GM18498 (cell line): ENCODE data around the gene GPR158.

Experiments used
- ATAC-seq: cut with Tn5 transposase; IDR thresholded peaks from one replicate; pipeline ENCODE4 v1.9.1; 2021; ENCODE audit warnings: mild to moderate bottlenecking, moderate library complexity; ENCODE audit not compliant: unreplicated experiment

GPR158 gene

DNA sequence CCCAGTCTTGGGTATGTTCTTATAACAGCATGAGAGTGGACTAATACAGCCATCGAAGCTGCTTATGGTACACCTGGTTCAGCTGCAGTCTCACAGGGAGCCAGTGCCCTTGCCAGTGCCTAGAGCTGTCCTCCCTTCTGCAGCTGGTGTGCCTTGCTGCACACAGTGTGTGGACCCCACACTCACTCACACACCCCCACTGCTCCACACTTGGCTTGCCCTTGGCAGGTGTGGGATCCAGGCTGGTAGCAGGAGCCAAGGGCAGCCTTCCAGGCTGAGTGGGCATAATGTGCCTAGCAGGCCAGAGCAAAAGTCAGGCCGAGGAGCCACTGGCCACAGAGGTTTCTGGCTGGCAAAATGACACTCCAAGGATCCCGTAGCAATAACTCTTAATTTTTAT, 217.3 kb downstream of the GPR158 start:
- no peak for ATAC-seq

DNA sequence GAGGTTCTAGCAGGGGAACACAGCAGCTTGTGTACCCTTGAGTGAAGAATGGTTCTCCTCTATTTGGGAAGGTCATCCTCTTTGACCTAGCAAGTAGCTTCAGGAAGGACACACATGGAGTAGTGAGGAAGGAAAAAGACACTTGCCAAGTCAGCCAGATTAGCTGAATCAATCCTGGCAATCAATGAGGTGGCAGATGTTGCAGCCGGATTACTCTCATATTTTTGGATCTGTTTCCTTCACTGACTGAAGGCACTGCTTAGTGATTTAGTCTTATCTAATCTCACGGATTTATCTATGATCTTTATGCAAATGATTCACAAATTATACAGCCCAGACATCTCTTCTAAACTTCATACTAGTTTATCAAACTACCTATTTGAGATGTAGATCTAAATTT, 218.8 kb downstream of the GPR158 start:
- ATAC-seq = no peak

DNA sequence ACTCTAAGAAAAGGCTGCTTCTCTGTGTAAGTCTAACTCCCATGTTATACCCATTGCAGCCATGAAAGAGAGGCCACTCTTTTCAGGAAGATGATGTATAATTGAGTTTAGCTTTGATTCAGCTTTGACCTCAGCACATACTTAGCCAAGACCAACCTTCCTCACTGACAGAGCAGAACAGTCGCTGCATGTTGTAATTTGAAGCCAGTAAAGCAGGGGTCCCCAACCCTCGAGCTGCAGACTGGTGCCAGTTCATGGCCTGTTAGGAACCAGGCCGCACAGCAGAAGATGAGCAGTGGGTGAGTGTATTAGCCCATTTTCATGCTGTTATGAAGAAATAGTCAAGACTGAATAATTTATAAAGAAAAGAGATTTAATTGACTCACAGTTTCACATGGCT, 223.9 kb downstream of the GPR158 start:
- no peak for ATAC-seq

DNA sequence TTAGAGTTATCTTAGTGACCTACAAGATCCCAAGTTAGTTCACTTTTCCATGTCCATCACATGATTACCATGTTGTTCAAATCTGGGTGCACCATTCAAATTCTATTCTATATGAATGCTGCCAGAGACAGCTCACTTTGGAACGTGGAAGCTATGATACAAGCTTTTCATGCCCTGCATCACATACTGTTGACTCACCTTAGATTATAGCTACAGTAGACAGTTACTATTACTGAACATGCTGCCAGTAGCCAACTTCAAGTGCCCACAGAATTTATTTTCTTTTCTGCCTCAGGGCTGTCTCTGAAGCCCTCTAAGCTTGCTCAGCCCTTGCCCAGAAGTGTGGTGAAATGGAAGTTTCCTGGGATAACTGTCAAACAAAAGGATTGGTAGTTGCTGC, 231.1 kb downstream of the GPR158 start:
- ATAC-seq = no peak

DNA sequence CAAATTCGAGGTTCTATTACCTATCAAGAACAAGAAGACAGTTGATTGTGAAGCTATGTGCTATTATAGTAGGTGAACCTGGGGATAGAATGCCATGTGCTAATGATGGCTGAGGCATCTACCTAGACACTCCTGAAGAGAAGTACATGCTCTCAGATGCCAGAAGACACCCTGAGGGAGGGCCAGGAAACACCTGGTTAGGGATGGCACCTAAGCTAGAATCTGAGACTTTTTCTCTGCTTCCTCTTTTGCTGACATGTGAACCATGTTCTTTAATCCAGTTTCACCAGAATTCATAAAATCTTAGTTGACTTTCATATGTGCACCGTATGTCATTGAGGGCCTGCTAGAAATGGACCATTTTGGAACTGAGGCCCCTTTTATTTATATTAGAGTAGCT, 242.8 kb downstream of the GPR158 start:
- ATAC-seq = no peak

DNA sequence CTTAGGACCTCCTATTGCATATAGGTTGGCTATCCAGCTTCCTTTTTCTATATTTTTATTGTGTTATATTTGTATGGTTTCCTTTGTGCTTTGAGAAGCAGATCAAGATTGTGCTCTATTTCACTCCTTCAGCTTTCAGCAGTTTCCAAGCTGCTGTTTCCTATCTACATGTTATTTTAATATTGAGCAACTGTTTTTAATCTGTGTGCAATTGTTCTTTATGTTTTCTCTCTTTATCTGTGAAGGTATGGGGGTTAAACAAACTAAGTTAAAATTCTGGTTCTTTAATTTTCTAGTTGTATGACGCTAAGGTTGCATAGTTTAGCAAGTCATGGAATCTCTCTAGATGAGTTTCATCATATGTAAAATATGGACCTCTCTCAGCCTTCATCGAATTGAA, 251.0 kb downstream of the GPR158 start:
- no peak for ATAC-seq

DNA sequence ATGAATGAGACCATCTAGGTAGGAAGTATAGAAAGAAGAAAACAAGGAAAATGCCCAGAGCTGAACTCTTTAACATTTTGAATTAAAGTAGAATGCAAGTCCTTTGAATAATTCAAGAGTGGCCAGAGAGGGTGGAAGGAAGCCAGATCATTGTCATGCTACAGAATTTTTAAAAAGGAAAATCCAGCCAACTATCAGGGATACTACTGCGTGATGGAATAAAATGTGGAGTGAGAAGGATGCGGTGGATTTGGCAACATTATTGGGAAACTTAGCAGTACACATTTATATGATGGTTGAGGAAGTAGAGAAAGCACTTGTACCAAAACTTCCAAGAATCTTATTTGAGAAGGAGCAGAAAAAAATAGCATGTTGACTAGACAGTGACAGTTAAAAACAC, 261.6 kb downstream of the GPR158 start:
- ATAC-seq = no peak

DNA sequence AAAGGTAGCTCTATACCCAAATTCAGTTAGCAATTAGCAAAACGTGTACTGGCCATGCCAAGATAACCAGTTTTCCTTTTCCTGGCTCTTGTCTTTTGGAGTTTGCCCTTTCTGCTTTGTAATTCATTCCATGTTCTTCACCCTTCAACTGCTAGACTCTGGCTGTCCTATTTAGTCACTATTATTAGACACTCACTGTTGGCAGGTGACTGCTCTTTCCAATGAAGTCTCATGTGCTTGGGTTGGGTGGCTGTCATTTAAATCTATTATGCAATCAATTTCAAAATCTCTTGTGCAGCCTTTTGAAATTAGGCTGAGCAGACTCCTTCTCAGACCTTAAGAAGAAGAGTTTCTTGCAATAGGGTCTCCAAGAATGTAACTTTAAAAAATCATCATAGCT, 266.5 kb downstream of the GPR158 start:
- ATAC-seq = no peak

DNA sequence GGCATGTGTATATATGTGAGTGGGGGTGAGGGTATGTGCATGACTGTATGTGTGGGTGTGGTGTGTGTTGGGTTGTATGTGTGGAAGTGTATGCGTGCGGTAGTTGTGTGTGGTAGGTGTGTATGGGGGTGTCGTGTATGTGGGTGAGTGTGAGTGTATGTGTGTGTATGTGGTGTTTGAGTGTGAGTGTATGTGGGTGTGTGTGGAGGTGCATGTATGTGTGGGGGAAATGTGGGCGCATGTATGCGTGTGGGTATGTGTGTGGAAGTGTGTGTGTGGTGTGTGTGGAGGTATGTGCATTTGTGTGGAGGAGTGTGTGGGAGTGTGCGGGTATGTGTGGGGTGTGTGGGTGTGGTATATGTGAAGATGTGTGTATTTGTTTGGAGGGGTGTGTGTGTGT, 269.5 kb downstream of the GPR158 start:
- ATAC-seq = no peak

DNA sequence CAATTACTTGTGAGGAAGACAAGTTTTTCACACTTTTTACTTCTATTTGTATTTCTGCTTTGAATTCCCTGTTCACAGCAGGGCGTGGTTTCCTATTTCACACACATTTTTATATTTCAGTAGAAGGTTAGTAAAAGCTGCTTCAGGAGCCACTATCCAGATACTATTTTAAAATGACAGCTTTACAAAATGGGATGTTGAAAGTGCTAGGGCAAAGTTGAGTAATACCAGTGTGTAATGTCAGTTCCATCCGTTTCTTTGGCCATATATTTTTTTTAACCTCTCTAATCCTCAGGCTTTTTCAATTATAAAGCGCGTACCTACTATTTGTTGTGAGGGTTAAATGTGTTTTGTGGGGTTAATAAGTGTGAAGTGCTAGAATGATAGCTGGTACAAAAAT, 276.6 kb downstream of the GPR158 start:
- no peak for ATAC-seq

DNA sequence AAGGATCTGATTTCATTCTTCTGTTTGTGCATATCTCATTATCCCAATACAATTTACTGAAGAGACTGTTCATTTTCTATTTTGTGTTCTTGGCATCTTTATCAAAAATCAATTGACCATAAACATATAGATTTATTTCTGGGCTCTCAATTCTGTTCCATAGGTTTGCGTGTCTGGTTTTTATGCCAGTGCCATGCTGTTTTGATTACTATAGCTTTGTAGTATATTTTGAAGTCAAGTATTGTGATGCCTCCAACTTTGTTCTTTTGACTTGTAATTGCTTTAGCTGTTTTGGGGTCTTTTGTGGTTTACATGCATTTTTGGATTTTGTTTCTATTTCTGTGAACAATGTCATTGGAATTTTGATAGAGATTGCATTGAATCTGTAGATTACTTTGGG, 278.8 kb downstream of the GPR158 start:
- ATAC-seq = no peak

DNA sequence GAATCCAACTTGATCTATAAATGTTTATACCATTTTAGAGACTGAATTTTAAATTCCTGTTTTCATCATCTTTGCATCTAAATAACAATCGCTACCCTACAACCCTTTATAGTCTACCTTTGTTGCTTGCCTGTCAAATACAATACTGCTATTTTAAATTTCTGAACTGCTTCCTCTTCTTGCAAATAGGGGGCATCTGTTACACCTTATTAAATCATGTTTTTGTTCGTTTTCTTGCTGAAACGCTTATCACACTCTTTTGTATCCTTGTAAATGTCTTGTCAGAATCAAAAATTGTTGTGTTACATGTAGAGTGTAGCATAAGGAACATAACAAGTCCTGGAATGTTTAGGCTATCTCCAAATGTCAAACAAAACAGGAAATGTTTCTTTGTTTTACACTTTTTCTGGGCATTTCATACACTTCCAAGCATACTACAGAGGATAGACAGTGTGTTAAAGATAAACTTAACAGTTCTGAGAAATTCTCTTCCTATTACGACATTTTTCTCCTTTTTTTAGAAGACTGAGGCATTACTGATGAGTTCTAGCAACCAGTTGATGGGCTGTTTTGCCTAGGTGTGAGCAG, 281.3 kb downstream of the GPR158 start:
- ATAC-seq = no peak

DNA sequence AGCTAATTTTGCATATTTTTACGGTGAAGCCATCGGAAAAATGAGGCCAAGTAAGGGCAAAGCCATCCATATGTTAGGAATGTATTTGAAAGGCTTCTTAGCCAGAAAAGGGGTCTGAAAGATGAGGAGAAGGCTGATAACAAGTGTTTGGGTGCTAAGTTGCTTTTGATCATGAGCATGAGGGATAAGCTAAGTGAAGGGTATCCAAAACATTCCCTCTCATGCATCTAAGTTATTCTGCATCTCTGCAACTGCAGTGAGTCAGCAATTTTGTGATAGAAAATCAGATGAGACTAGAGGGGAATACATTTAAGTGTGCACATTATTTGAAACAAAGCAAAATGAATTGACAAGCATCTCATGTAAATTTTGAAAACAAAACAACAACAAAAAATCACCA, 282.8 kb downstream of the GPR158 start:
- no peak for ATAC-seq

DNA sequence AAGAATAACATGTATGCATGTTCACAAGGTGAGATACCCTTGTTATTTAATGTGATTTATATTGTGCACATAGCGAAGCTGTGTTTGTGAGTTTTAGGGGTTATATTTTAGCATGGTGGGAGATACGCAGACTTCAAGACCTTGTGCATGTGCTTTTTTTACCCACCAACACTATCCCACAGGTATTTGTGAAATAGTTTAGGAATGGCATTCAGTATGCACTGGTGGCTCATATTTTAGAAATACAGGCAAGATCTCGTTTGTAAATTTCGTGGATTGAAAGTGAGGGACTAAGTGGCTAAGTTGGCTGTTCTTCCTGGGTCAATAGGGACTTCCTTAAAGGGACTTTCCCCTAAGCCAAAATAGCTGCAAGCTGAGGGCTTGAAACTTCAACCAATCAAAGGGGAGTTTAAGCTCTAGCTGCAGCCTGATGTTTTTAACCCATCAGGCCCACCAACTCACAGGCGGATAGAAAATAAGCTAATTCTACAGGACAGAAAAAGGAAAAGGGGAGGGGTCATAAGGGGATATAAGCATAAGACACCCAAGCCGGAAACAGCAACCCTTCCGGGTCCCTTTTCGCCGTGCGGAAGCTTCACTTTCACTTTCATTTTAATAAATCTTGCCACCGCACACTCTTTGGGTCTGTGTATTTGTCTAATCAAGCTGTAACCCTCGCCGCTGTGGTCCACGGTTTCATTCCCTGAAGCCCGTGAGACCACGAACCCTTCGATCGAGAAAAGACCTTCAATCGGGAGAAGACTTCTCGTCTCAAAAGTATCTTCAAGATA, 291.0 kb downstream of the GPR158 start:
- no peak for ATAC-seq

DNA sequence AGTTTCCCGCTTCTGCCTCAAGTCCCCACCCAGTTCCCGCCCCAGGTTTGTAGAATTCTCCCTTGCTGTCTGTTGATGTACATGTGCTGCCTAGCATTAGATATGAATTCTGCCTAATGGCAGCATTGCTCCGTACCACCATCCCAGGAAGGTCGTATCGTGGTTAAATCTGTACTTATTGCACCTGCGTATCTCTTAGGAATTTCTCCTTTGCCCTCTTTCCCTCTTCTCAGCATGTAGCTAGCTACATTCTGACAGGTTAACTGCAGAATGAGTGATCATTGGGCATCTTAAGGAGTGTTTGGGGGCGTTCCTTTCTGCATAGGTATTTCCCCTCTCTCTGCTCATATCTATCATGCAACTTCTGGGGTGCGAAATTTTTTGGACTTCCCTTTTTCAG, 293.1 kb downstream of the GPR158 start:
- no peak for ATAC-seq

DNA sequence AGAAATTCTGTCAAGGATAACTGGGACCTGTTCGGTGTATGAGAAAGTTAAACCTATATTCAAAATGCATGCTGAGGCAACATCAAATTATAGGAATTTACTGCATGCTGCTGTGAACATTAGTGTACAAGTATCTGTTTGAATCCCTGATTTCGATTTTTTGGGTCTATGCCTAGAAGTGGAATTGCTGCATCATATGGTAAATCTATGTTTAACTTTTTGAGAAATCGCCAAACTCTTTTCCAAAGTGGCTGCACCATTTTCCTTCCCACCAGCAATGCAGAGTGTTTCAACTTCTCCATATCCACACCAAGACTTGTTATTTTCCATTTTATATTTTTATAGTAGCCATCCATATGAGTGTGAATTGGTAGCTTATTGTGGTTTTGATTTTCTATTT, 306.7 kb downstream of the GPR158 start:
- ATAC-seq = no peak

DNA sequence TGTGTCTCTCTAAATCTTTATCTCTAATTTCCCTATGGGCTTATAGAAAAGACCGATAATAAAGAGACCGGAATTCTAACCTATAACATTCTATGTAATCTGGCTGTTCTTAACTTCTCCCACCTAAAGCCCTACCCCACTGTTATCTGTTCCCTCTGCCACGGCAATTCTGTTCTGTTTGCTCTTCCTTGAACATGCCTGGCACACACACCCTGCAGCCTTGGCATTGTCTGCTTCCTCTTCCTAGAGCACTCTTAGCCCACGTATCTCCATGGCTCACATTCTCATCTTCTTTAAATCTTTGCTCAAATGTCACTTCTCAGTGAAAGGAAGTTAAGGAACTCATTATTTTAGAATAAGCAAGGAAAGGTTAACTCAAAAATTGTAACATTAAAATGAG, 309.2 kb downstream of the GPR158 start:
- ATAC-seq = no peak

DNA sequence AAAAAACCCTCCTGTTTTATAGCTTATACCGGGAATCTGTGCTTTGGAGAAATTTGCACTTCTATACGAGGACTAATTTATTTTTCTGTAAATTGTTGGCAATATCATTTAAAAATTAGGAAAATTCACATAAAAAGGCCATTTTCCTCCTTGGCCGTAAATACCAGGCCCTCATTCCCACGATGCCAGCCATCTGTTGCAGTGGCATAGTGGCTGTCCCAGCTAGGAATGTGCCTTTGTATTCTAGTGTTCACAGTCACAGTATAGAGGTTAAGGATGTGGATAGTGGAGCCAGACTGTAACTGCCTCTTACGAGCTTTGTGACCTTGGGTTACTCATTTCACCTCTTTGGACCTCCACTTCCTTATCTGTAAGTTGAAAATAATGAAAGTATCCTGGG, 312.5 kb downstream of the GPR158 start:
- ATAC-seq = no peak

DNA sequence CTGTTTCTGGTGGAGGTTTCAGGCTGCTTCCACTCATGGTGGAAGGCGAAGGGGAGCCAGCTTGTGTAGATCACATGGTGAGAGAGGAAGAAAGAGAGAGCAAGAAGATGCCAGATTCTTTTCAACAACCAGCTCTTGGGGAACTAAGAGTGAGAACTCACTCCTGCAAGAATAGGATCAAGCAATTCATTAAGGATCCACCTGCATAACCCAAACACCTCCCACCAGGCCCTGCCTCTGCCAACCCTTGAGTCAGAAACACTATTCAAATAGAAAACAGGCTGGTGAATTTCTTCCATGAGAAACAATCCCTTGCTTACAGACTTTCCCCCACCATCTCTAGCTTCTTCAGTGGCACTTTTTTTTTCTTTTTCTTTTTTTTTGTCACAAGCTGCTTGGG, 317.2 kb downstream of the GPR158 start:
- ATAC-seq = no peak

DNA sequence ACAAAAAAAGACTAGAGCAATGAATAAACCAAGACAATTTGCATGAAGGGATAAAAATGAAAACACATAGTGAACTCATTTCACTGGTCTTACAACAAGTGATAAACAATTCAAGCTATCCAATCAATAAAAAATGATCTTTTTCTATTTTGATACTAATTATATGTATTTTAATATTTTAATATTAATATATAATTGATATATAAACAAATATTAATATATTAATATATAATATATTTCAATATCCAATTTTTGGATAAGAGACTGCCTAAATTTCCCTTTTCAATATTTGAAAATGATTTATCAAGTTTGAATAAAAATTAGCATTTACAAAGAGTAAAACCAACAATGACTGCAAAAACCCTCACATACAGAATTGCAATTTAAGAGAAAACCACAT, 317.9 kb downstream of the GPR158 start:
- ATAC-seq = no peak

DNA sequence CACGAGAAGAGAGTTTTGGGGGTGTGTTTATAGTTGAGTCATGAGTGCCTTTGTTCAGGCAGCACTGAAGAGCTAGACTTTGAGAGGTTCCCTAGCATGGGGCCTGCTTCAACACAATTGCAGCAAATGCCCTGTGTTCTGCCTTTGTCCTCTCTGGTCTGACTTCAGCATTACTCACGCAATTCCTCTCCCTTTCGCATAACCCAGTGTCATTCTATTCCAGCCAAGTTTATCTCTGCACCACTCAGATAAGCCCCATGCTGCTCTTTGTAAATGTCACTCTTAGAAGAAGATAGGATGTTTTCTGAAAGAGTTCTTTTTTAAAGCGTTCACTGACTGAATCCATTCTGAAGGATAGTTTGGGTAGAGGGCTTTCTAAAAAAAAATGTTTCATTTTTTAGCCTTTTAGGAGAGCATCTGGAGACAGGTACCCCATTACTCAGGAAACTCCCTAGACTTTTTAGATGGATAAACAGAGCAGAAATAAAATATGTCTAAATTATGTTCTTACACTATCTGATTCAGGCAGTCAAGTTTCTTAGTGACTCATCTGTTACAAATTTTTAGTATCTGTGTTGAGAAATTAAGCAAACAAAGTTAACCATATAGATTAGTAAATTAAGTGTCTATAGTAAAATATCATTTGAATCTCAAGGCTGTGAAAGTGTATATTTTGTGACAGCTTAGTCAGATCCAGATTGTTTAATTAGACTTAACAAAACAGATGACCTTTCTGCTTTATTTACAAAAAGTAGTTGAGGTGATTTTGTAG, 318.5 kb downstream of the GPR158 start:
- ATAC-seq = no peak

DNA sequence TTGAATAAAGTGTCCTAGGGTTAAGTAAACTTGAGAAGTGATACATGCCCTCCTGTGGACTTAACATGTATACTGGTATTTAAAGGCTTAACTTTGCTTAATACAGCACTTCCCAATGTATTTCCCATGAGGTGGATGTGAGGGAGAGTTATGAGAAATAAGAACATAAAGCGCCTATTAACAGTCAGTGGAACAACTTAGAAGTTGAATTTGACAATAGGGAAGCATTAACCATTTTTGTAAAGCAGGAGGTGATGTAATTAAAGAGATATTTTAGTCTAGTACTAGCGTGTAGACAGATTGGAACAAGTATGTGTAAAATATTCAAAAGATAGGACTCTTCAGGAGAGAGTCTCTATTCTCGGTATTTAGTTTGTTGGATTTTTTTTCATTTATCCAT, 322.4 kb downstream of the GPR158 start:
- ATAC-seq = no peak
